ENCODE results near the gene EGF.
"Not testable (repeated sequence)": the region's sequence is repeated elsewhere in the genome, so short reads cannot be mapped to it uniquely, and the experiment has no call there.

EGF gene

GRCh38 chr4:109915385-109916026 is 2.8 kb downstream of the EGF start:
- DNase-seq: no peak

- no peak for DNase-seq
These were observed 3.3 kb downstream of the EGF start for GRCh38 chr4:109916027-109916409.

GRCh38 chr4:109921384-109921808 is 8.7 kb downstream of the EGF start:
- DNase-seq: no peak

- no peak for DNase-seq
These were observed 12.7 kb downstream of the EGF start for GRCh38 chr4:109925396-109925795.

GRCh38 chr4:109928327-109929045 is 15.8 kb downstream of the EGF start:
- no peak for DNase-seq

GRCh38 chr4:109930464-109930863 is 17.8 kb downstream of the EGF start:
- no peak for DNase-seq

- DNase-seq: no peak
These were observed 18.2 kb downstream of the EGF start for GRCh38 chr4:109930872-109931271.

GRCh38 chr4:109931318-109931717 is 18.6 kb downstream of the EGF start:
- DNase-seq: no peak

- DNase-seq: not testable (repeated sequence)
These were observed 24.7 kb downstream of the EGF start for GRCh38 chr4:109937352-109937751.

- DNase-seq: no peak
These were observed 26.5 kb downstream of the EGF start for GRCh38 chr4:109939190-109939589.

GRCh38 chr4:109942292-109942926 is 29.7 kb downstream of the EGF start:
- DNase-seq: no peak

GRCh38 chr4:109943745-109944144 is 31.1 kb downstream of the EGF start:
- DNase-seq: no peak

GRCh38 chr4:109944591-109944990 is 31.9 kb downstream of the EGF start:
- no peak for DNase-seq

GRCh38 chr4:109945056-109945455 is 32.4 kb downstream of the EGF start:
- DNase-seq: no peak

GRCh38 chr4:109946120-109946519 is 33.4 kb downstream of the EGF start:
- DNase-seq: no peak

GRCh38 chr4:109947457-109947856 is 34.8 kb downstream of the EGF start:
- no peak for DNase-seq

GRCh38 chr4:109947918-109948317 is 35.2 kb downstream of the EGF start:
- DNase-seq: no peak

GRCh38 chr4:109949099-109949718 is 36.5 kb downstream of the EGF start:
- DNase-seq: not testable (repeated sequence)

GRCh38 chr4:109952612-109953011 is 39.9 kb downstream of the EGF start:
- no peak for DNase-seq

- DNase-seq: no peak
These were observed 40.9 kb downstream of the EGF start for GRCh38 chr4:109953556-109953955.

GRCh38 chr4:109955146-109955545 is 42.5 kb downstream of the EGF start:
- no peak for DNase-seq

- DNase-seq: no peak
These were observed 44.5 kb downstream of the EGF start for GRCh38 chr4:109957227-109957626.

- DNase-seq: no peak
These were observed 46.5 kb downstream of the EGF start for GRCh38 chr4:109959195-109959594.

GRCh38 chr4:109962401-109962800 is 49.7 kb downstream of the EGF start:
- no peak for DNase-seq
